HG03432 (cell line): ENCODE measurements around the gene GTPBP8.
"Not testable (repeated sequence)": the region's sequence is repeated elsewhere in the genome, so short reads cannot be mapped to it uniquely, and the experiment has no call there.

Experiments used
- ATAC-seq: cut with Tn5 transposase; IDR thresholded peaks from one replicate; pipeline ENCODE4 v1.9.1; 2021; ENCODE audit warnings: mild to moderate bottlenecking, moderate library complexity; ENCODE audit not compliant: unreplicated experiment

The GTPBP8 gene

GRCh38 chr3:112995800-112996199 is 5.0 kb downstream of the GTPBP8 start:
- ATAC-seq, result no peak

GRCh38 chr3:113000691-113001090 is 9.9 kb downstream of the GTPBP8 start:
- no peak for ATAC-seq

GRCh38 chr3:113002037-113002436 is 11.3 kb downstream of the GTPBP8 start:
- no peak for ATAC-seq

GRCh38 chr3:113002679-113003078 is 11.9 kb downstream of the GTPBP8 start:
- ATAC-seq, result no peak

GRCh38 chr3:113005611-113006010 is 14.8 kb downstream of the GTPBP8 start:
- ATAC-seq, result no peak

- no peak for ATAC-seq
Measured at GRCh38 chr3:113006359-113007056, 15.7 kb downstream of the GTPBP8 start.

GRCh38 chr3:113008117-113008516 is 17.3 kb downstream of the GTPBP8 start:
- no peak for ATAC-seq

- ATAC-seq, result no peak
Measured at GRCh38 chr3:113013593-113013992, 22.8 kb downstream of the GTPBP8 start.

- ATAC-seq, result no peak
Measured at GRCh38 chr3:113018536-113019181, 27.9 kb downstream of the GTPBP8 start.

- ATAC-seq, result peak; percentile 95
Measured at GRCh38 chr3:113019182-113020137, 28.7 kb downstream of the GTPBP8 start.

GRCh38 chr3:113021471-113021870 is 30.7 kb downstream of the GTPBP8 start:
- no peak for ATAC-seq

GRCh38 chr3:113034011-113034410 is 43.2 kb downstream of the GTPBP8 start:
- no peak for ATAC-seq

GRCh38 chr3:113035387-113035982 is 44.7 kb downstream of the GTPBP8 start:
- peak; percentile 73 for ATAC-seq

GRCh38 chr3:113038328-113038727 is 47.5 kb downstream of the GTPBP8 start:
- ATAC-seq, result no peak

- no peak for ATAC-seq
Measured at GRCh38 chr3:113039546-113039945, 48.8 kb downstream of the GTPBP8 start.

GRCh38 chr3:113040231-113040630 is 49.4 kb downstream of the GTPBP8 start:
- no peak for ATAC-seq

GRCh38 chr3:113043686-113044085 is 52.9 kb downstream of the GTPBP8 start:
- no peak for ATAC-seq

- ATAC-seq, result not testable (repeated sequence)
Measured at GRCh38 chr3:113046186-113046965, 55.6 kb downstream of the GTPBP8 start.

- peak; percentile 97 for ATAC-seq
Measured at GRCh38 chr3:113051302-113051711, 60.5 kb downstream of the GTPBP8 start.
